ENCODE results near the gene GALNT15.
A peak's percentile ranks its signal among the peaks of the same experiment; 100 is the strongest.

The GALNT15 gene

DNA sequence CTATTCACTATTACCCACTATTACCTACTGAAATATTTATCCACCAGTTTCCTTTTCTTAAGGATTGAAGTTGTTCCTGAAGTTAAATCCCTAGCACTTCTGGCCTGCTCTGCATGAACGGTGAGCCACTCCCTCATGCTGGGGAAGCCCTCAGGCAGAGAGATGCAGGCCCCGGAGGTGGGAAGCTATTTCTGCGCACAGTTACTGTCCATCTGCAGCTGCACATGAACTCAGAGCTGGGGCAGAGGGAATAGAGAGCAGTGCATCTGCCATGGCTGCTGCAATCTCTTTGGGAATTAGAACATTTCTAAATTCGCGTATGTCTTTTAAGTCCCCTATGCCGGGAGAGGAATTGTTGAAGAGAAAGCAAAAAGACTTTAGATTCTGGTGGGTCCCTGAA, 6.3 kb upstream of the GALNT15 start:
- DNase-seq (ENCODE audit: low read depth): no peak

DNA sequence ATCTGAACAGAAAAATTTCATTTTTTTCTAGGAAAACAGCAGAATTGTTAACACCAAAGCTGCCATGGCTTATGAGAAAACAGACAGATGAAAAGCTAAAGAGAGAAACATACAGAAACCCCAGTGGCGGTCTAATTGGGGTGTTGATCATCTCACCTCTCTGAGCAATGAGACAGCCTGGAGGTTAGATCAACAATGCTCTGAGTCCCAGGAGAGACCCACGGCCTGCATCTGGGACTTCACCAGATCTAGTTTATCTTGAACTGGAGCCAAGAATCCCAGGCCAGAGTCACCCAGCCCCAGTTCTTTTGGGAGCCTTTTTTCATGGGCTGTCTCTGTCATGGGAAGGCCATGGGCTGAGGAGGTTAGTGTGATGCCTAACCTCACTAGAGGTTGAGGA, 3.5 kb upstream of the GALNT15 start:
- DNase-seq (ENCODE audit: low read depth): no peak

DNA sequence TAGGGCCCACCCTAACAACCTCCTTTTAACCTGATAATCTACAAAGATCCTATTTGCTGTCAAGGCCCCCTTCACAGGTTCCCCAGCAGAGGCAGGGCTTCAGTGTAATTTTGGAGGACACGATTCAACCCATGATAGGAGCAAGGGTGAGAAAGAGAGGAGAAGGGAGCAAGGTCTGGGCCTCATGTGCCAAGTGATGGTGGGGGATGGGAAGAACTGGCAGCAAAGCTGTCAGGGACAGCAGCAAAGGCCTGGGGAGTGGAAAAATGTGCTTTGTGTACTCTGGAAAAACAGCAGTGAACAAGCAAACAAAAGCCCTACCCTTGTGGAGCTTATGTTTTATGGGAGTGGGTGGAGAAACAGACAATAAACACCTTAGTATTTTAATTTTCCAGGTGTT, 2.7 kb upstream of the GALNT15 start:
- no peak for DNase-seq (ENCODE audit: low read depth)

DNA sequence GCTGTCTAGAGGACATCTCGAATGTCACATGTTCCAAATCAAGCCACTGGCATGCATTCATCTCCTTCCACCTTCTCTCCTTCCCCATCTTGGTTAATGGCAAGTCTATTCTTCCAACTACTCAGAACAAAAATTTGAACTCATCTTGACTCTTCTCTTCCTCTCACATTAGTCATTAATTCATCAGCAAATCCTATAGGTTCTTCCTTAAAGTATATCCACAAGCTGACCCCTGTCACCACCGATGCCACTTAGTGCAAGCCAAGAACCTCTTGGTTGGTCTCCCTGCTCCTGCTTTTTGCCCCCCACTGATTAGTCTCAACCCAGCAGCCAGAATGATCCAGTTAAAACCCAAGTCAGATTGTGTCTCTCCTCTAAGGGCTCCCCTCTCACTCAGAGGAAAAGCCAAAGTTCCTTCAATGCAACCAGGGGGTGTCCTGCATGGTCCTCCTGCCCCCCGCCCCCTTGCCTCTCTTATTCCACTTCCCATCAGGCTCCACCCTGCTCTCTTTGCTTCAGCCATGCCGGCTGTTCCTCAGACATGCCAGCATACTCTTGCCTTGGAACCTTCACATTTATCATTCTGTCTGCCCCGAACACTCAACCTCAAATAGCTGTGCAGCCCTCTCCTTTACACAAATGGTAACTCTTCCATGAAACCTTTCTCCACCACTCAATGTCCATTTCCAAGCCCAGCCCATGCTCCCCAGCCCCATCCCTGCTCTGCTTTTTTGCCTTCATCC, 1.0 kb upstream of the GALNT15 start:
- no peak for DNase-seq (ENCODE audit: low read depth)

DNA sequence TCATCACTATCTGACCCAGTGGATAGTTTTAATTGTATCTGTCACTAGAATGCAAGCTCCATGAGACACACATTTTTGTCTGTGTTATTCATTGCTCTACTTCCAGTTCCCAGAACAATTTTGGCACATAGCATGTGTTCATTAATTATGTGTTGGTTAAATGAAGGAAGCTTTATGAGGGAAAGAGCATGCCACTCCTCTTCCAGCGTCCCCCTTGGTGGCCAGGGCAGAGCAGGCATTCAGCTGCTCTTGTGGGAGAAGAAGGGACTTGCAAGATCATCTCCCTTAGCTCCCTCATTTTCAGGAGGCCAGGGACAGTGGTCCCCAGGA, 489 bp upstream of the GALNT15 start:
- DNase-seq (ENCODE audit: low read depth): peak; percentile 76

DNA sequence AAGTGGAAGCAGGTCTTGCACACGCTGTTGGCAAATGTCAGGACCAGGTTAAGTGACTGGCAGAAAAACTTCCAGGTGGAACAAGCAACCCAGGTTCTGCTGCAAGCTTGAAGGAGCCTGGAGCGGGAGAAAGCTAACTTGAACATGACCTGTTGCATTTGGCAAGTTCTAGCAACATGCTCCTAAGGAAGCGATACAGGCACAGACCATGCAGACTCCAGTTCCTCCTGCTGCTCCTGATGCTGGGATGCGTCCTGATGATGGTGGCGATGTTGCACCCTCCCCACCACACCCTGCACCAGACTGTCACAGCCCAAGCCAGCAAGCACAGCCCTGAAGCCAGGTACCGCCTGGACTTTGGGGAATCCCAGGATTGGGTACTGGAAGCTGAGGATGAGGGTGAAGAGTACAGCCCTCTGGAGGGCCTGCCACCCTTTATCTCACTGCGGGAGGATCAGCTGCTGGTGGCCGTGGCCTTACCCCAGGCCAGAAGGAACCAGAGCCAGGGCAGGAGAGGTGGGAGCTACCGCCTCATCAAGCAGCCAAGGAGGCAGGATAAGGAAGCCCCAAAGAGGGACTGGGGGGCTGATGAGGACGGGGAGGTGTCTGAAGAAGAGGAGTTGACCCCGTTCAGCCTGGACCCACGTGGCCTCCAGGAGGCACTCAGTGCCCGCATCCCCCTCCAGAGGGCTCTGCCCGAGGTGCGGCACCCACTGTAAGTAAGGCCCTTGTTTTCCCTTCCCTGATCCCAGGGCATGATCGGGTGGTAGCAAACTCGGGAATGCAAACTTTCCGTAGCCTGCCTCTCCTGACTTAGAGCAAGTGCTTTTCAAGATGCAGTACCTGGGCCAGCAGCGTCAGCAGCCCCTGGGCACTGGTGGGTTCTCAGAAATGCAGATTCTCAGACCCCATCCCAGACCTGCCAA, 759 bp downstream of the GALNT15 start:
- DNase-seq (ENCODE audit: low read depth): peak; percentile 37

DNA sequence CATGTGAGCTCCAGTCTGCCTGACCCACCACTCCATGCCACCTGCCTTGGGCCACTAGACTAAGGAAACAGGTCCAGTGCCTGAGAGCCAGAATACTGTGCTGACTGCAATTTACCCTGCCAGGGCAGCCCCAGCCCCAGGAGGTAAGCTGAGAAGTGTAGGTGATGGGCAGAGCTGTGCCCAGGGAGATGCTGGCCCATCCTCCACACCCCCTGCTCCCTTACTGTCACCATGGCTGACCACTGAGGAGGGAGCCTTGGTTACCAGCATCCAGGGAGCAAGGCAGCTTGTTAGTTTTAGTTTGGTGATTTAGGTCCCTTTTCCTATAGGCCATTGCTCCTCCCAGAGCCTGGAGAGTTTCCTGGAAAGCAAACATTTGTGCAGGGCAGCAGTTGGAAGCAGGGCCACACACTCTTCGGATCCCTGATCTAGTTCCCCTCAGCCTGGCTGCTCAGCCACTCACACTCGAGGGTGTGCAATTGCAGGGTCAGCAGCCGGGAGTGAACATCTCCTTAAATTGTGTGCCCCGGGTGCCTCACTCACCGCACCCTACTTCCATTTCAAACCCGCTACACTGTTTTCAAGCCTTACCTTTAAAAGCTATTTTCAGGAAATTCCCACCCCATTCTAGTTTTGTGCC, 2.0 kb downstream of the GALNT15 start:
- DNase-seq (ENCODE audit: low read depth): no peak

DNA sequence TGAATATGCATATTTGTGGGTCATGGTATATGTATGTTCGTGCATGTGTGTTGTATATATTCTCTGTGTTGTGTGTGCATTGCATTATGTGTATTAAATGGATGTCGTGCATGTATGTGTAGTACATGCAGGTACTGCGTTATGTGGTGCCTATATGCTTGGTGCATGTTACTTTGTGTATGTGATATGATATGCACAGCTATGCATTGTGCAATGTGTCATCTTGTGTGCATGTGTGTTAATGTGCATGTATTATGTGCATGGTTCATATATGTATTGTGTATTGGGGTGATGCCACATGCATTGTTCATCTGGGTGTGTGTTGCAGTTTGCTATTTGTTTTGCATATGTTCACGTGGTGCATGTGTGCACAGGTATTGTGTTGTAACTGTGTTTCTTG, 2.9 kb downstream of the GALNT15 start:
- no peak for DNase-seq (ENCODE audit: low read depth)

DNA sequence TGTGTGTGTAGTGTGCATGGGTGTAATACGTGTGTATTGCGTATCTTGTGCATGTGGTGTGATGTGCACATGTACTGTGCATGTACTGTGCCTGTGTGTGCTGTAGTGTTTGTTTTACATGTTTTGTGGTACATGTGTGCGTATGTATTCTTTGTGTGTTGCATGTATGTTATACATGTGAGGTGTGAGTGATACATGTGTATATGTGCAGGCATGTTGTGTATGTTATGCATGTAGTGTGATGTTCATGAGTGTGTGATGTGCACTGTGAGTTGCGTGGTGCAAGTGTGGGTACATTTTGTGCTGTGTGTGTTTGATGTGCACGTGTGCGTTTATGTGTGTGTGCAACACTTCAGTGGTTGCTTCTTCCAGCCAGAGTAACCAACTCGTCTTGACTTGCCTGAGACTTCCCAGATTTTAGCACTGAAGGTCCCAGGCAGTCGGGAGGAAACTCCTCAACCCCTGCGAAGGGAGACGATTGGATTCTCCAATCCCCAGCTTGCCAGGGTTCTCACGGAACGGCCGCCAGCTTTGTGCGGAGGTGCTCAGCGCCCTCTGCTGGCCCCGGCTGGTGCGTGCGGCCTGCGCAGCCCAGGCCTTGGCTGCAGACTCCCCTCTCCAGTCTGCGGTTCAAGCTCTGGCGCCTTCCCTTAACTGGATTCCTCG, 3.6 kb downstream of the GALNT15 start:
- peak; percentile 77 for DNase-seq (ENCODE audit: low read depth)

DNA sequence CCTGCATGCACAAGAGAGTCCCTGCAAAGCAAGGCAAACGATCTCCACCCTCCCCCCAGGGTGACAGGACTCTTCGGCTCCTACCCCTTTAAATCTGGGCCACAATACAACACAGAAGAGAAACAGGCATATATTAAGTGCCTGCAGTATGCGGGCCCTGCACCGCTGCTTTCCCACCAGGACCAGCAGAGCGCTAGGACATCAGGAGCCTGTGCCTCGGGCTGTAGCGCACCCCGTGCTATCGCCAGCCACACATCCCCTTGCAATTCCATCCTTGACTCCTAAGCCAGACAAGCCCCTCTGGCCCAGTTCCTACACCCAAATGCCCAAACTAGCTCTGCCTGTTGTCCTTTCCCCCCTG, 4.1 kb downstream of the GALNT15 start:
- no peak for DNase-seq (ENCODE audit: low read depth)

DNA sequence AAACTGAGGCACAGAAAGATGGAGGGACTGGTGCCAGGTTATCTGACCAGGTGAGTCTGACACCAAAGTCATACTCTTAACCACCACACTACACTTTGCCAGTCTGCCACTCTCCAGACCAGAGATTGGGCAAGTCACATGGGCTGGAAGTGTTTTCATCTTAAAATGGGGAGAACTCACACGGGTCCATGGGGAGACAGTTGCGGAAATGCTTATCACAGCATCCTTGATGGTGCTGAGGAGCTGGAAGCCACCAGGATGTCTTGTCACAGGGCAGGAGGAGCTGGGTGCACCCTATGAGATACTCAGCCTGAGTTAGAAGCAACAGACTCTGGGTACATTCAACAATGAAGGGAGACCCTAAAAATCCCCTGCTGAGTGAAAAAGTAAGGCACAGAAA, 4.8 kb downstream of the GALNT15 start:
- no peak for DNase-seq (ENCODE audit: low read depth)

DNA sequence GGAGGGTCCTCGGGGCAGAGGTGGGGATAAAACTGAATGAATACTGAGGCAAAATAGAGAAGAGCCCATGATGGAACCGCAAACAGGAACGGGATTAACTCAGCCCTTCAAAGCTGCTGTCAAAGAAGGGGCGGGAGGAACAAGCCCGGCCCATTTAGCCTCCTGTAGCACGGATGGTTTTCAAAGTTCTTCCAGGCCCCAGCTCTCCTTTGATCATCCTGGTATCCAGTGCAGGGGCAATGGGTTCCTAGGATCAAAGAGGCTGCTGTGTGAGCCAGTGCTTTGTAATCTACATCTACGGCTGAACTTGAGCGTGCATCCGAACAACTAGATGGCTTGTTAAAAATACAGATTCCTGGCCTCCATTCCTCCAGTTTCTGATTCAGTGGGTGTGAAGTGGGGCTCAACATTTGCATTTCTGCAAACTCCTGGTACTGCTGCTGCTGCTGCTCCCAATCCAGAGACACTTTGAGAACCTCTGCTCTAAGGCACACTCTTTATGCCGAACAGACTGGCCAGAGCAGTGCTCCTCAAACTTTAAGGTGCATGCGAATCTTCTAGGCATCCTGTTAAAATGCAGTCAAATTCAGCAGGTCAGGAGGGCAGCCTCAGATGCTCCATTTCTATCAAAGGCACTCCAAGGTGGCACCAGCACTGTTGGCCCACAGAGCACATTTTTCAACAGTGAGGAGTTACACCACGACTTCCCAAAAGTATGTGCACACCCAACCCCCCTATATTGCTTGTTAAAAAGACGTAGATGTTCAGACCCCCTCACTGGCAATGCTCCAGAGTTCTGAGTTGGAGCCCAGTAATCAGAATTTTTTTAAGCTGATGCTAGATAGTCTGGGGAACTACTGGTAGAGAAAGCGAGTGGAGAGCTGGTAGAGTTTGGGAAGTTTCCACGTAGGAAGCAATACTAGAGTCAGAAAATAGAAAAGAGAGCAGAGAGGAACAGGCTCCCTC, 5.6 kb downstream of the GALNT15 start:
- DNase-seq (ENCODE audit: low read depth): no peak

DNA sequence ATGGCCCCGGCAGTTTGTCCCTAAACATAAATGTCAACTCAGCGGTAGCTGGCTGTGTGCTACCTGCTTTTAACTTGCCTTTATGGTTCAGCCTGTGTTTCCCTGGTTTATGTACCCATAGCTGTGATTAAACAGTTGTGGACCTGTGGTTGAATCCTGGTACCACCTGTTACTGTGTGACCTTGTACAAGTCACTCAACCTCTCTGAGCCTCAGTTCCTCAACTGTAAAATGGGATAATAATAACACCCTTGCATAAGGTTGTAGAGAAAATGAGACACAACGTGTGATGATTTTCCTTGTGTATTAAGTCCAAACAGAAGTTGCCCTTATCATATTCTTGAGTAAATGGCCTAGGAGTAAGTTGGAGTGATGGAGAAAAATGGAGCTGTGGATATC, 6.3 kb downstream of the GALNT15 start:
- DNase-seq (ENCODE audit: low read depth): no peak

DNA sequence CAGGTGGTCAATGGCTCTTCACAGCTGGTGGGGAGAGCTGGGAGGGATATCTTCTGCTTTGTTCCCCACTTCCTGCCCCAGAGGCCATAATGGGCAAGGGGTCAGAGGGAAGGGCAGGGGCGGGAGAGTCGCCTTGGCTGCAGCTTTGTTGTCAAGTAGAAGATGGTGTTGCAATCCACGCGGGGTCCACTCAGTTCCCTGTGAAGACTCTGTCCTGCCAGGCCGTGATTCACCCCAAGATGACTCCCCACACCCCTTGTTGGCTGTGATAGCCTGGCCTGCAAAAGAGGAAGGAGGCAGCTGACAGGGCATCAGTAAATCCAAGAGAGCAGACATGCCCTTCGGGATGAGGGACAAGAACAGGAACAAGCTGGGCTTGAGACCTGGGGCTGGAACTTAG, 6.9 kb downstream of the GALNT15 start:
- DNase-seq (ENCODE audit: low read depth): peak; percentile 86

DNA sequence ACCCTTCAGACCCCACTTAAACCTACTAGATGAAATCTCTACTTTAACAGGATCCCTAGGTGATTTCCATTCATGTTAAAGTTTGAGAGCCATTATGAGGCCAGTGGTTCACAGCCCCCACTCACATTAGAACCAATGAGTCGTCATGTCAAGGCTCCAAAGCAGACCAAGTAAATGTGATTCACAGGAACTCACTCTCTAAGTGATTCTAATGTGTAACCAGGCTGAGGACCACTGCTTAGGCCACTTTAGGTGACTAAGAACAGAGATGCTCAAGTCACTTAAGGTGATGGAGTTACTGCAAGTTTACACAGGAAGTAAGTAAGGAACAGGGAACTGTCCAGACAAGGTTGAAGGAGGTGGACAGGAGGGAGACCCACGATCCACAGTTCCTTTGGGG, 7.7 kb downstream of the GALNT15 start:
- no peak for DNase-seq (ENCODE audit: low read depth)

DNA sequence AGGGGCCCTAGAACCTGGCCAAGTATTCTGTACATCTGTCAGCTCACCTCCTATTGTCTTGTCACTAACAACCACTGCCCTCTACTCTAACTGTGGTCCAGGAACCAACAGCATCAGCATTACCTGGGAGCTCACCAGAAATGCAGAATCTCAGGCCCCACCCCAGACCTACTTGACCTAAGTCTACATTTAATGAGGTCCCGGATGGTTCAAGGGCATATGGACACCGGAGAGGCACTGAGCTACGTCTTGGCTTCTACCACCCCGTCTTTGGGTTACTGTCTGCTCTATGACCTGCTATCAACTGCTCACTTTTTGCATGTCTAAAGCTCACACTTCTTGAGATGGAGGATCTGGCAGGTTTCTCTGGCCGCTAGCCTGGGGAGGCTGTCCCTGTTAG, 8.1 kb downstream of the GALNT15 start:
- no peak for DNase-seq (ENCODE audit: low read depth)

DNA sequence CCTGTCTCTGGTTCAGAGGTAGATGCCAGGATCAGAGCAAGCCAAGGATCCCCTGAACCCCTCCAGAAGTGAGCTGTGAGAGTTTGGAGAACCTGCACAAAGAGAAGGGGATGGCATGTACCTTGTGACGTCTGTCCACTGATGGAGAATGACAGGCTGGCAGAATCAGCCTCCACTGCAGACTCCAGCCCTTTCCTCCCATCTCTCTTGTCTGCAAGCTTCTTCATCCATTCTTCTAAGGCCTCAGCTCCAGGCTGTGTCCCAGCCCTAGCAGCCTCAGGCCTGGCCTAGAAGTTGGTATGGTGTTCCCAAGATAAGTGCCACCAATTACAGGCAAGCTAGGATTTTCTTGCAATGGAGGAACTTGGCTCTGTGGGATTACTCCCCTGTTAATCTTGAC, 8.6 kb downstream of the GALNT15 start:
- DNase-seq (ENCODE audit: low read depth): no peak

DNA sequence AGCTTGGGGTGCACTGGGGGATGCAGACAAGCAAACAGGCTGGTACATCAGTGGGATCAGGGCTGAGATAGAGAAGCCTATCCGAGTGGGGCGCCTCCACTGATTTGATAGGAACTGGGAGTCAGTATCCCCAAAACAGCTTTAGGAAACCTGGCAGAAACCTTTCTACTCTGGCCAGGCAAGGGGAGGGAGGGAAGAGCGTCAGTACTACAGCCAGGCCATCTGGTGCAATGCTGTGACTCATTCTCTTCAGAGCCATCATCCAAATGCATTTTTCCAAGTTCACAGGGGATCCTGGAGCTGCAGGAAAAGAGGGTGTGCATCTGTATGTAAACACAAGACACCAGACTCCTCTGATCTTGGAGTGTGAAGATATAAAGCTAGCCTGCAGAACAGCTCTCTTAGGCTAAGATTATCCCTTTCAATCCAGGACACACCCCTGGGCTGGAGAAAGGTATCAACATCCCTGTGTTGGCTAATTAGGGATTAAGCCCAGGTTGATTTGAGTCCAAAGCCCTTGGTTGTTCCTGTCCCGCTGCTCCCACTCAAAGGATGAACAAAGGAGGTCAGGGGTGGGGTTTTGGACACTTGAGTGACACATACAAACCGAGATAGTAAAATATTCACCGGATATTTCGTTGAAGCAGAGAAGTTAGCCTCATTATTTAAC, 9.3 kb downstream of the GALNT15 start:
- peak; percentile 92 for DNase-seq (ENCODE audit: low read depth)

DNA sequence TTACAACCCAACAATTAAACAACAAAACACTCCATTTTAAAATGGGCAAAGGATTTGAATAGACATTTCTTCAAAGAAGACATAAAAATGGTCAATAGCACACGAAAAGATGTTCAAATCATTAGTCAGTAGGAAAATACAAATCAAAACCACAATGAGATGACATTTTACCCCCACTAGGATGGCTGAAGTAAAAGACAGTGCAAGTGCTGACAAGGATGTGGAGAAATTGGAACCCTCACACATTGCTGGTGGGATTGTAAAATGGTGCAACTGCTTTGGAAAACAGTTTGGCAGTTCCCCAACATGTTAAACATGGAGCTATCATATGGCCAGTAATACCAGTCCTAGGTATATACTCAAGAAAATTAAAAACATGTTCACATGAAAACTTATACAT, 11.6 kb downstream of the GALNT15 start:
- DNase-seq (ENCODE audit: low read depth): no peak

DNA sequence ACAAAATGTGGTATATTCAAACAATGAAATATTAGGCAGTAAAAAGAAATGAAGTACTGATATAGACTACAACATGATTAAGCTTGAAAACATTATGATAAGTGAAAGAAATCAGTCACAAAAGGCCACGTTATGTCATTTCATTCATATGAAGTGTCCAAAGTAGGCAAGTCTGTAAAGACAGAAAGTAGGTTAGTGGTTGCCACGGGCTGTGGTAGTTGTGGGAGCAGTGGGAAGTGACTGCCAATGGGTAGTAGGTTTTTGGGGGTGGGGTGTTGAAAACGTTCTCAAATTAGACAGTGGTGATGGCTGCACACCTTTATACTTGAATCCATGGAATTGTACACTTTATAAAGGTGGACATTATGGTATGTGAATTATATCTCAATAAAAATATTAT, 12.1 kb downstream of the GALNT15 start:
- no peak for DNase-seq (ENCODE audit: low read depth)

DNA sequence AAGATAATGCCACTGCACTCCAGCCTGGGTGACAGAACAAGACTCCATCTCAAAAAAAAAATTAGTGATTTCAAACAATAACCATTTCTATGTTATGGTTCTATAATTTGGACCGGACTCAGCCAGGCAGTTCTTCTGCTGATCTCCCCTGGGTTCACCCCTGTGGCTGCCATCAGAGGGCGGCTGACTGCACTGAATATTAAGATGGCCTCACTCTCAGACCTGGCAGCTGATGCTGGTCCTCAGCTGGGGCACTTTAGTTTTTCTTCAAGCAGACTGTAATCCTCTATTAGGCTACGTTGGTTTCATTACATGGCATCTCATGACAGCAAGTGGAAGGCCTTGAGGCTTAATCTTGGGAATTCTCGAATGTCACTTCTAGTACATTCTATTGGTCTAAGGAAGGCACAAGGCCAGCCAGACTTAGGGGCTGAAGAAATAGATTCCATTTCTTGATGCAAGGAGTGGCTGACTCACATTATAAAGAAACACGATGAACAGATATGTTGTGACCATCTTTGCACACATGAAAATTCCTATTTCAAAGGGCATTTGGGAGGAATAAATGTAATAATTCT, 12.8 kb downstream of the GALNT15 start:
- no peak for DNase-seq (ENCODE audit: low read depth)
